Hematopoietic multipotent progenitor cell treated with erythropoietin and hydrocortisone succinate and interleukin-3 and kit ligand, for 17 days (in vitro differentiated cells): ENCODE measurements around the gene FAM107A.

ENCODE experiments used
- DNase-seq: peaks from one replicate; pipeline ENCODE4 v3.0.0-alpha.2; 2015; ENCODE audit warnings: low spot score

The FAM107A gene

DNA sequence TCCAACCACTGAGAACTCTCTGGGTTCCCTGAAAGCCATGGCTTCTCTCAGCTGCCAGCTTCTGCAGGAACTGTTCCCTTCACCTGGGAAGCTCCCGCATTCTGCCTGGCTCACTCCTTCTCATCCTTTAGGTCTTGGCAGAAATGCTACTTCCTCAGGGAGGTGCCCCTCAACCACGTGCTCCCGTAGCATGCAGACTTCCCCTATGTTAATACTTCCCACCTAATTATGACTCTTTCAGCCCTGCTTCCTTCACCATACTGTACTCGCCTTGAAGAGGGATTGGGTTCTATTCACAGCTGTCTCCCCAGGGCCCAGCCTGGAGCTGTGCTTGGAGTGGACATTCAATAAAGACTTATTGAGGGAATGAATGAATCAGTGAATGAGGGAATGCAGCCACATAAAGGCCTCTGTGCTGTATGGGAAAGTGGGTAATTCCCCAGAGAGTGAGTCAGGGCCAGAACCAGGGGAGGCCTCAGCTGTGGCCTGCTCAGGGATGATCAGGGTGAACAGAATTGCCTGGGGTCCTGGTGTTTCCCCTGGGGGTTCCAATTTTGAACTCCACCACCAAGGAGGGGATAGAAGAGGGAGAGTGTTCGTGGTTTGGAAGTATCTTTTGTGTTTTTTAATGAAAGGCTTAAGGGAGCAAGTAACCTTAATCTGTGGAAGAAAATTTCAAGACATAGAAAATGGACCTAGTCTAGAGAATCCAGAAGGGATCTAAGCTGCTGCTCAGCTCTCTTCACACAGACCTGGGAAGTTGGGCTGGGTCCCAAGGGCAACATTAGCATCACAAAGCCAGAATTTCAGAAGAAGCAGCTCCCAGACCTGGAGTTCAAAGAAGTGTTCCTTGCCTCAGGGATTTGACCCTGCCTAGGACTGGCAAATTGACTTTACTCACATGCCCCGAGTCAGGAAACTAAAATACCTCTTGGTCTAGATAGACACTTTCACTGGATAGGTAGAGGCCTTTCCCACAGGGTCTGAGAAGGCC lies 14.6 kb upstream of the FAM107A start:
- DNase-seq = no peak

DNA sequence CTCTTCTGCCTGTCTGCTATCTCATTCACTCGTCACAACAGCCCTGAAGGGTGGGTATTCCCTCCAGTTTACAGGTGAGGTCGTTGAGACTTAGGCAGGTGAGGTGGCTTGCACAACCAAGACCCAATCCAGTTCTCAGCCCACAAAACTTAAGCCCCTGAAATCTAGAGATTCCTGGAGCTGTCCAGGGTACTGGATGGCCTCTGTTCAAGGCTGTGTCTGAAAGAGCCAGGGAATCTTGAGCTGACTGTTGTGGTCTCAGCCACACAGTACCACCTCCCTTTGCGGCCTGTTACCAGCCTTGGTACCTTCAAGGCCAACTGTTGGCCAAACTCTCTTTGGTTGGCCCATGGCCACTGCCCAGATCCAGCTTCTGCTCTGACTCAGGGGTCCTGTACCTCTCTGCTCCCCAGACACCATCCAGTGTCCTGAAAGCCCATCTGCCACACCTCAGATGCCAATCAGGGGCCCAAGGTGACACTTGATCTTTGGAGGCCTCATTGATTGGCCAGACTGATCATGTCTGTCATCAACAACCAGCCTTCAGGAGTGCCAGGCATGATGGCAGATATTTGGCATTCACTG lies 10.9 kb upstream of the FAM107A start:
- DNase-seq = no peak

DNA sequence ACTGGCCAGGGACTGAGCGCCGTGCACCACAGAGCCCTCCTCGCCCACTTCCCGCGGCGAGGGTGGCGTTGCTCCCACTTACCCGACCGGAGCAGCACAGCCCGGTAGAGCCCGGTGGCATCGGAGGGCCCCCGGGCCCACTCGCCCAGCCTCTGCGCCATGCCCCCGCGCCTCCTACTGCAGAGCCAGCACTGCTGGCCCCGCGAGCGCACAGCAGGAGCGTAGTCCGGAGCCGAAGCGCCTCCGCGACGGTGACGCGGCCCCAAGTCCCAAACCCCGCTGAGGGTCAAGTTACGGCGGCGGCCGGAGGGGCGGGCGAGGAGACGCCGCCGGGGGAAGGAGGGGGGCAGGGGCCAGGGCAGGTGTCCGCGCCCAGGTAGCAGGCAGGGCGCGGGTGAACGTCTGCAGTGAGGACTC lies 9.6 kb upstream of the FAM107A start:
- DNase-seq = no peak

DNA sequence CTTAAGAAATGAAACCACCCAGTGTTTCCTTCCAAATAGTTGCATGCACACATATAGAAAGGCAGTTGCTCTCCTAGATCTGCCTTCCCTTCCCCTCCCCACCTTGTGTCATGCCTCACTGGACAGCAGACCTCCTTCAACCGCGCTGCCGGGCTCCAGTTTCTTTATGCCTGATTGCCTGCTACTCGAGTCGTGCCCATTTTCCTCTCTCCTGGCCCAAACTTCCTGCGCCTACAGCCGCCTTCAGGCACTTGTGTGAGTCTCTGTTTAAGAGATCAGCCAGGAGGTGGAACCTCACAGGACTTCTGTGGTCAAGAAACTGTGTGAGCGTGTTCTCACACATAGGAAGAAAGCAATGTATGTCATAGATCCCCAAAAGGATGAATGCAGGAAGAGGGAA lies 8.8 kb upstream of the FAM107A start:
- no peak for DNase-seq

DNA sequence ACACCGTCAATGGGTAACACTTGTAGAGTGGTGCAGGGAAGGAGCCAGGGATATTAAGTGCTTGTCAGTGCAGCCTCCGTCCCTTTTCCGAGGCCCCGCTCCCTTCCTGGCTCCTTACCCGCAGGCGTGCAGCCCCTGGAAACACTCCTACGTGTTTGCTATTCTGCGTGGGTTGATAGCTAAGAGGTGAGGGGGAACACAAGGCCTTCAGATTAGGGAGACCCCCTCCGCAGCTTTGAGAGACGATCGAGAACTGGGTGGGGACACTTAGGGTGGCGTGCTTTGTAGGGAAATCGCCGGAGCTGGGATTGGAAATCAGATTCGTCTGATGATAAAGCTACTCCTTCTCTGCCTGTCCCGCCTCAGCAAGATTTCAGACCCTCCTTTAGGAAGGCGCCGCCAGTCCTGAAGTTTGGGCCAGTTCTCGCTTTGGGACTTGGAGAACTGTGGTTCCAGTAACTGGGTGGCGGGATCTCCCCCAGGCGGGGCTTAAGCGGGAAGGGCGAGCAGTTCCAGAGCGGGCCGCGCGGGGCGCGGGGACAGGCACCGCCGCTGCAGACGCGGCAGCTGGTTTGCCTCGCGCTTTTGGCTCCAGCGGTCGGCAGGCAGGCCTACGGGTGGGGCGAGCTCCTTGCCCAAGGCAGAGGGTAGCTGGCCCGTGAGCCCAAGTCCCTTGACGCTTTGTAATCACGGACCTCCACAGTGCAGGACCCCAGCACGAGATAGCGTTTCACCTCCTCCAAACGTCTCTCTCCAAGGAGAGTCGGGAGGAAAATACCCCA lies 8.0 kb upstream of the FAM107A start:
- no peak for DNase-seq

DNA sequence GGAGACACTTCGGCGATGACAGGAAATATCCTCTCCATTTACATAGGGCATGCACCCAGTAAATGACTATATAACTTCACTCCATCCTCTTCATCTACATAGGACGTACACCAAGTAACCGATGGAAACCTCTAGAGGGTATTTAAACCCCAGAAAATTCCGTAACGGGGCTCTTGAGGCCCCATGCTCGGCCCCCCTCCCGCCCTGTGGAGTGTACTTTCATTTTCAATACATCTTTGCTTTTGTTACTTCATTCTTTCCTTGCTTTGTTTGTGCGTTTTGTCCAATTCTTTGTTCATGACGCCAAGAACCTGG lies 7.5 kb upstream of the FAM107A start:
- no peak for DNase-seq

DNA sequence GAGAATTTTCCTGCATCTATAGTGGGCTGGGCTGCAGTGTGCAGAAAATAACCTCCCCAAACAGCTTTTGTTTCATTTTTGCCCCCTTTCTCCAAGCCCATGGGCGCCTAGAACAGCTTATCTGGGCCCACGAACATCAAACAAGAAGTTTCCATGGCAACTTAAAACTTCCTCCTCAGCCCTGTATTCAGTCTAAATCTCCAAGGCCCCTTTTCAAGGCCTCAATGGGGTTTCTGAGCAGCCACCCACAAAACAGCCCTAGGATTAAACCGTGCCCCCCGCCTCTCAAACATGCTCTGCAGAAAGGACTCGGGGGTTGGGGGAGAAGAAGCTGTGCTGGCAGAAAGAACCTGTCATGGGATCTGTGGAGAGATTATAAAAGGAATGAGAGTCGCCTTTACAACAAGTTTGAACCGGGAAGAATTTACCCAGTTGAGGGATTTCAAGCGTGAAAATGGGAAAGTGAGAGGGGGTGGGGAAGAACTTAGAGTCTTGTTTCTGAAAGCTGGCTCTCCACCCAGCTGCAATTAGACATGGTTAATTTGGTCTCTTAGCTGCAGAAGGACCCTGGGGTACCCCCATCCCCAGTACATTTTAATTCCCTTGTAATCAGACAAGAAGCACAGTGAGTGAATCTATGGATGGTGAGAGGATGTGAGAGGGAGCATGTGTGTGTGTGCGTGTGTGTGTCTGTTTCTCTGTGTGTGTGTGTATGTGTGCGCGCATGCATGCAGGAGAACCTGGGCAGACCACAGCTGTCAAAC lies 4.3 kb upstream of the FAM107A start:
- no peak for DNase-seq

DNA sequence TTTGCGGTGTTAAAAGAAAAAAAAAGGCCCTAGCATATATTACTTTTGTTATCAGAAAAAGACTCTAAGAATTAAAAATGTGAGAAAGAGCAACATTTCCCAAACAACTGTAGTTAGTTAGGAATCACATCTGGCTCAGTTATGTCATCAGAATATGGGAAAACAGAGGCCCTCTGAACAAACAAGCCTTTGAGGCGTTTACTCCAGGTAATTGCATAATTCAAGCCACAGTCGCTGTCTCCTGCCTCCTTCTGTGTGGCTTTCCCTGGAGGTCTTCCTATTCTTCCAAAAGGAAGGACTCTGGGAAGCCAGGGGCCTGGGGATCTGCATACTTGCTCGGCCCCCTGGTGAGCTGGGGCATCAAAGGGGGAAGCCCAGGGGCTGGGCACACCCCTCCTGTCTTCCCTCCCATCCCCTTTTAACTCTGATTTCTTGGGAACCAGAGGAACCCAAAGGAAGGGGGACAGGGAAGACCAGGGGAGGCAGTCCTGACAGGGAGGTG lies 3.7 kb upstream of the FAM107A start:
- DNase-seq = no peak

DNA sequence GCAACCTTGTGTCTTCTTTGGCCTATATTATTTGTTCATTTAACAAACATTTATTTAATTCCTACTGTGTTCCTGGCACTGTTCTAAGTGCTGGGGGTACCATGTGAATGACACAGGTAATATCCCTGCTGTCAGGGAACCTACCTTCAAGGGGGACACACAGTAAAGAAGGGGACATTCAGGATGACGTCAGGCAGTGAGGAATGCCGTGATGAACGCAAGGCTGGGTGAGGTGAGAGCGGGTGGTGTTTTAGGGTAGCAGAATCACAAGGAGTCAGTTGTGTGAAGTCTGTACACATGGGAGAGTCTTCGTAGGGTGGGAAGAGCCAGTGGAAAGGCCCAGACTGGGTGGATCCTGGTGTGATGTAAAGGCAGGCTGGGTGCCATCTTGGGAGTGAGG lies 1.7 kb upstream of the FAM107A start:
- no peak for DNase-seq

DNA sequence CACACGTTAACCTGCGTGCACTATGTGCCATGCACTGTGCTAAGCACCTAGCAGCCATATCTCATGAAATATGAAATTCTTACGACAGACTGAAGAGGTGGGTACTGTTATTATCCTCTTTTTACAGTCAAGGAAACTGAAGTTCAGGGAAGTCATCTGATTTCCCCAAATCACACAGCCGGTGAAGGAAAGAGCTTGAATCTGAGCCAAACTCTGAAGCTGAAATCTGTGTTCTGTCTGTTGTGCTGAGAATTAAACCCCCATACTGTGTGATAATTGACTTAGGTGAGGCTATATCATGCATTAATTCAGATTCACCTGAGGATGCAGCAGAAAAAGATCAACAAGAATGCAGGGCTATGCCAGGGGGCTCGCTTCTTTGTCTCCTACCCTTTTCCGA lies 475 bp downstream of the FAM107A start:
- no peak for DNase-seq

DNA sequence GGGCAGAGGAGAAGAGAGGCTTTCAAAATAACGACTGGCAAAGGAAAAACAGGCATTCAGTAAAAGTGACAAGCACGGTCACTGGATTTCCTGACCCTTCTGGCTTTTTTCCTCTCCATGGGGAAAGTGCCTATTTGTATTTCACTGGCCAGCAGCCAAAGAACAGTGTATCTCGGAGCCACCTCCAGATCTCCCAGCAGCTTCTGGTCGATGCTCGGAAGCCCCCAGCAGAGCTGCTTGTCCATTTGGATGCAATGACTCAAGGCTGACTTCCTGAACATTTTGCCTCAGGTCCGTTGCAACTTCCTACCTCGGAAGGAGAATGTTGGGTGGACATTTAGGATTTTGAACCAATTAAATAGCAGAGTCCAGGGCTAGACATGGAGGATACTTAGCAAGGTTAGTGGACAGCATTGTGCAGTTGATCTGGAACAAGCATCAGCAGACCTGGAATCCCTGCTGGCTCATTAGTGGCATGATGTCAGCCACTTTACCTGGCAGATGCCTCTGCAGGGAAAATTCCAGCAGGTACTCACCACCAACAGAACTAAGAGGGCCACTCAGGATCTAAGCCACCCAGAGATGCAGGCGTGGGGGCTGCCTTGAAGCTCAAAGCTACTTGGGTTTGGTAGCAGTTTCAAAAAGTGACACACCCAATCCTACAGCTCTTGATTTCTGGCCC lies 1.1 kb downstream of the FAM107A start:
- DNase-seq = no peak

DNA sequence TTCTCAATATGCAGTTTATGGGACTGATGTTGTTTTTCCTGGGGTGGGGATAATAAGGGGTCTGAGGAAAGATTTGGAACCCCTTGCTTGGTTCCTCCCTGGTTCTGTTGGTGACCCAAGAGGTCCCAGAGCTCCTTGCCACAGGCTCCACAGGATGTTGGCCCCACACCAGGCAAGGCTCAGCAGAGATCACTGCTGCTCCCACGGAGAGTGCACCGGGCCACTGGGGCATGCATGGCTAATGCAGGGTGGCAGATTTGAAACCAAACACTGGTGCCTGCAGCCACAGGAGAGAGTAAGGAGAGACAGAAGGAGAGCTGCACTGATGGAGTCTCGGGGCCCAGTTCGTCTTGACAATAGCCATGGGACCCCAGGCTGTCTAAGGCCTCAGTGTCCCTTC lies 2.5 kb downstream of the FAM107A start:
- DNase-seq = no peak

DNA sequence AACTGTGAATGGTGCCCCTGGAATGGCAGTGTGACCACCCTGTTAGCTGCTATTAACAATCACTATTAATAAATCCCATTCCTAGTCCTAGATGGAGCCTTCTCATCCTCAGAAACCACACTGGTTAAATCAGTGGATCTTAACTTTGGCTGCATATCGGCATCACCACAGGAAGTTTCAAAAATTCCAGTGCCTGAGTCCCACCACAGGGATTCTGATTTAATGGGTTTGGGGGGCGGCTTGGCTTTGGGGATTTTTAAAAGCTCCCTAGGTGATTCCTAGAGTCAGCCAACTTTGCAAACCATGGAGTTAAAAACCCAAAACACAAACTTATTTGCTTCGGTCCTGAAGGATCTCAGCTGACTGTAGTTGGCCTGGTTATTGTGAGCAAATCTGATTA lies 3.1 kb downstream of the FAM107A start:
- no peak for DNase-seq

DNA sequence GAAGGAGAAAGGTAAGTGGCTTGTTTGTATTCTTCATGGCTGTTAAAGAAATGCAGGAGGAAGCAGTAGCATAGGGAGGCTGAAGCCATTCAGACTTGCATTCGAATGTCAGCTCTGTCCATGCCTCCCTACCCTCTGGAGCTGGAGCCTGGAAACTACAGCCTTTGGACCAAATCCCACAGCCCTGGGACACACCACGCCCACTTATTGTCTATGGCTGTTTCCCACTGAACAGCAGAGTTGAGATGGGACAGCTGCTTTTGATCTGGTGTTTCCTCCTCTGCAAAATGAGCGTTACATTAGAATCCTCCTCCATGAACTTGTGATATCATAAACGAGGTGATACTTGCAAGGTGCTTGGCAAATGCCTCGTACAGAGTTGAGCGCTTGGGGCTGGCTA lies 3.6 kb downstream of the FAM107A start:
- DNase-seq = no peak

DNA sequence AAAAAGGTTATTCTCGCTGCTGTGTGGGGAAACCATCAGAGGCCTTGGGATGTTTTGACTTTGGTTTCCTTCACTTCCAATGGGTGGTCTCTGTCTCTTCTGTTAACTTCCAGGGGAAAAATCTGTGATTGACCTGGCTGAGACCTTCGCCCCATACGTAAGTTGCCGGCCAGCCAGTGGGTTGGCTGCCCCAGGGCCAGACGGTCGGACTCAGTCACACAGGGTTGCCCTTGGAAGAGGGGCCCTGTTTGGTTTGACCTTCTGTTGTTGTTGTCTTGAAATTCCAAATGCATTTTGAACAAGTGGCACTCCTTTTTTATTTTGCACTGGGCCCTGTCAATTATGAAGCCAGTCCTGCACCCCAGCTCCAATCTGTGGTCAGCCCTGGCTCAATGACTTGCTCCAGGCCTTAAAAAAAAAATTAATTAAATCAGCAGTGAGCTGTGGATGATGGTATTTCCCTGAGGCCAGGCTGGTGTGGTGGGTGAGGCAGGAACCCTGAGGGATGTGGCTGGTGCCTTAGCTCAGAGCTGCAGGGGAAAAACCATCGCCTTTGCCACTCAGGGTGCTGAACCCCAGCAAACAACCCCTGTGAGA lies 4.5 kb downstream of the FAM107A start:
- no peak for DNase-seq

DNA sequence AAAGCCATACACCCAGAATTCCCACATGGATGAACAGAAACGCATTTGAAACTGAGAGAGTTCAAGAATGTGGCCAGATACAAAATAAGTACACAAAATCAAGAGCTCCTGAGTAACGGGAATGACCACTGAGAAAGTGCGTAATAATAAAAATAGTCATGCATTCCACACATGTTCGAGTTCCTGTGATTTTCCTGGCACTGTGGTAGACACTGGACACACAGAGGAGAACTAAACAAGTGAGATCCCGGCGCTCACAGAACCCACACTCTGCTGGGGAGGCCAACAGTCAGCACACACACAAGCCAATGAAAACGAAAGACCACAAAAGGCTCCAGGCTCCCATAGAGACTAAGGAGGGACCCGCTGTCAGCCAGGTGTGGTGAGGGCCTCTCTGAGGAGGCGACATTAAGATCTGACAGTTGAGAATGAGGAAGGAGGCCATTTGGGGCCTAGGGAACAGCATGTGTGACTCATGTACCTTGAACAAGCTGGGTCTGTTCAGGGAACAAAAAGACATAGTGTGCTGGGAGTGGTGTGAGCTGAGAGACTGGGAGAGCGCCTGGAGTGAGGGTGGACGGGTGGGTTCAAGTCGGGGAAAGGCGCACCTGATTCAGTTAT lies 5.1 kb downstream of the FAM107A start:
- no peak for DNase-seq

DNA sequence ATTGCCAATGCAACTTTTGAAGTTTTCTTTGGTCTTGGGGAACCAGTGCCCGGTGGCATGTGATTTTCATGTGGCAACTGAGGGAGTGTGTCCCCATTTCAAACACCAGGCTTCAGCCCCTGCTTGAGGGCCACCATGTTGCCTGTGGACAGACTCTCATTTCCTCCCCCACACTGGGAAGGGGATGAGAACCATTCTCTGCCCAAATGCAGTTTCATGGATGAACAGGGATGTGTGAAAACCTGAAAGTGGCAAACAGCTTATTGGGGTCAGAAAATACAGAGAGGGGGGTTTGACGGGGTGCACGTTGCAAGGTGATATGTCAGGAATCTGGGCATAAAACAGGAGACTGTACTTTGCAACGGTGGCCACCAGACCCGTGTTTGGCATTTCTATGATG lies 6.3 kb downstream of the FAM107A start:
- DNase-seq = no peak

DNA sequence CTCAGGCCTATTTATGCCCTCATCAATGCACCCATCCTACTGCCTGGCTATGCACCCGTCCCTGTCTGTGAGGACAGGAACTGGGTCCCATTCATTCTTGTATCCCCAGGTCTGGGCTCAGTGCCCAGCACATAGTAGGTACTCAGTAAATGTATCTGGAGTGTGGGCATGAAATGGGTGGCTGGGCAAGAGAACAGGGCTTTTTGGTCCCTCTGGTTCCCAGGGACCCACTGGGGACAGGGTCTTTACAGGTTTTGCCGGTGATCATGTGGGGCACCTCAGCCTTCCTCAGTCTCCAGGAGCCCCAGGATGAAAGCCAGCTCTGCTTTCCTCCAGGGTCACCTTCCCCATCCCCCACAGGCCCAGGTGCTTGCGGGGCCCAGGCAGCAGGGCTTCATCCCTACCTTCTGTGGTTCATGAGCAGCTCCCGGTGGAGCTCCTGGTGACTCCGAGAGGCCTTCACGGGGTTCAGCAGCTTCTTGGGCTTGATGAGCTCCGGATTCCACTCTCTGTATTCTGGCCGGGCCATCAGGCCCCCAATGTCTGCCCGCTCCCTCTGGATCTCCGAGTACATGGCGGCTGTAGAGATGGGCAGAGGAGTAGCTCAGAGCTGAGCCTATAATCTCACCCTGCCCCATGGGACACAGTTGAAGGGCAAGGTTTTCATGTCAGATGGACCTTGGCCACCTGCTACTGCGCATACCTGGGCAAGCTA lies 7.7 kb downstream of the FAM107A start:
- no peak for DNase-seq

DNA sequence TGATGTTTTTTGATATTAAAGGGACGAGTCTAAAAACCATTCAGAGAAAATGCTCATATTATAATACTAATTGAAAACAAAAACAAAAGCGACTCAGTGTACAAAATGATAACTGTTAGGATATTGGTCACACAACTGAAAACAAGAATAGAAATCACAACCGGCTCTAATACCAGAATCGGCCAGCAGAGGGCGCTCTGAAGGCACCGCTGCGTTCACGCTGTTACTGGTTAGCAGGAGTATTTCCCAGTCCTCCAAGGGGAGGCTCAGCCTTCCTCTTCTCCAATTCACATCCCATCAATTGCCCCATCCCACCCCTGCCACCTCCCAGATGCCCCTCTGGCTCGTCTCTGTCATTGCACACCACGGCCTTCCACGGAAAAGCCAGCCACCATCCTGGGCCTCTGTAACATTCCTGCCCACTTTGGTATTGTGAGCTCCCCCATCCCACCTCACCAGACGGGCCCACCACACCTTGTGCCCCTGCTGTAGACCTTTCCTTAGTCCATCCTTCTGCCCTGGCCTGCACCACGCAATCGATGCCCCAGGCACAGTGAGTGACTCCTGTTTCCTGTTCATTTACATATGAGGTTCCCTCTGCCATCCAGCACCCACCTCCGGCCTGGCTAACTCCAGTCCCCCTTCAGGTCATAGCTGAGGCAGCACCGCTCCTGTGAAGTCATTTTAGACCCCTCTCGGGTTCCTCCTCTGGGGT lies 8.5 kb downstream of the FAM107A start:
- peak; percentile 63 for DNase-seq

DNA sequence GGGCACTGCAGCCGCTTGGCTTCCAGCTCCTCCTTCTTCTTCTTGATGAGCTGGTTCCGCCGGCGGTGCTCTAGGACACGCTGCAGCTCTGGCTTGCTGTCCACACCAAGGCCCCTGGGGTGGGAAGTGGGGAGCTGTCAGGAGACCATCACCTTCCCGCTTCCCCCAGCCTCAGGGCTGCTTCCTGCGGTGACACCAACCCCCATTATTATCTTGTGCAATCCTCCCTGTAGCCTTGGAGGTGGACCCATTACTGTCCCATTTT lies 10.0 kb downstream of the FAM107A start:
- DNase-seq = no peak
